H1 (cell line): ENCODE data around the gene ANO2. TPM values are rescaled to one million over a fixed set of nuclear protein-coding genes. Genes with fewer than 3 reads are reported as not detected.

Experiments used
- ATF3 ChIP-seq: IDR thresholded peaks from 2 replicates; pipeline ENCODE4 v1.6.1; 2011; ENCODE audit warnings: low read depth, mild to moderate bottlenecking, low read length; ENCODE audit not compliant: insufficient read depth
- EZH2 ChIP-seq: fragments of 200-600 bp; sonication (generic); IDR thresholded peaks from 2 replicates; pipeline ENCODE4 v1.7.1; 2012; ENCODE audit warnings: low read depth, mild to moderate bottlenecking, moderate library complexity, low read length, inconsistent platforms; ENCODE audit not compliant: severe bottlenecking
- POLR2AphosphoS5 ChIP-seq: IDR thresholded peaks from 2 replicates; pipeline ENCODE4 v1.6.1; 2011; ENCODE audit warnings: low read depth, low read length
- polyA plus RNA-seq, 7 experiments: library from polyadenylated mRNA; depleted of rRNA in 3 of 7; stranded (reverse) in 5 of 7; unstranded in 2 of 7; fragments of >200 nt in 5 of 7; fragments of 200-250 nt in 2 of 7; gene quantifications; 1 replicate in 5 of 7; 2 replicates in 1 of 7; 4 replicates in 1 of 7; pipeline versions ENCODE4 v1.2.1 to v1.2.3, GENCODE V29; 2011 to 2013; ENCODE audit warnings: missing spikeins in 2 of 7, mixed read lengths in 2 of 7
- total RNA-seq: library from RNA; stranded (reverse); fragmentation: NEBNext Ultra II Directional; extraction: Animal tissue kit (Norgen Biotek cat#: 25700); gene quantifications from 2 replicates; pipeline ENCODE4 v1.2.1, GENCODE V29; 2021

Gene ANO2
- total and polyA plus RNA-seq, 2 of the 8 experiments (the other 6 are each of a cell fraction or from before 2014, with no cell fraction given) = 1.9 to 5.5 TPM

DNA sequence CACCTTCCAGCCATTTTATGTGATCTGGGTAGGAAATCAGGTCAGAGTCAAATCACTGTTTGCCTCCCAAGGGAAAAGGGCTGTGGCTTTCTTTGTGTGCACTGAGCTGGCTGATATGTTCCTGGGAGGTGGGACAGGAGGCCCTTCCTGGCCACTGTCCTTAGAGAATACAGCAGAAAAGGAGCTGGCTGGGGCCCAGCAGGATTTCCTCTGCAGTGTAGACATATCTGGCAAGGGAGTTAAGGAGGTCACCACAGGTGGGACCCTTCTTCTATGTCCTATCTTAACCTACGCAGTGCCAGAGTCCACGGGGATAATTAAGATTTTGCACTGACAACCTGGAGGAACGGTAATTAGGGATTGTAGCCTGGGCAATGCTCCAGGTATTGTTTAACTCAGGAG, 367.8 kb downstream of the ANO2 start (continued):
- TF ChIP-seq POLR2AphosphoS5 = no peak
- no peak for TF ChIP-seq EZH2
- no peak for TF ChIP-seq ATF3
